ENCODE data around the gene OR13C9.
"Not testable (repeated sequence)": the region's sequence is repeated elsewhere in the genome, so short reads cannot be mapped to it uniquely, and the experiment has no call there.

OR13C9 gene
- 0 reads per million in 18 experiments for total RNA-seq

DNA sequence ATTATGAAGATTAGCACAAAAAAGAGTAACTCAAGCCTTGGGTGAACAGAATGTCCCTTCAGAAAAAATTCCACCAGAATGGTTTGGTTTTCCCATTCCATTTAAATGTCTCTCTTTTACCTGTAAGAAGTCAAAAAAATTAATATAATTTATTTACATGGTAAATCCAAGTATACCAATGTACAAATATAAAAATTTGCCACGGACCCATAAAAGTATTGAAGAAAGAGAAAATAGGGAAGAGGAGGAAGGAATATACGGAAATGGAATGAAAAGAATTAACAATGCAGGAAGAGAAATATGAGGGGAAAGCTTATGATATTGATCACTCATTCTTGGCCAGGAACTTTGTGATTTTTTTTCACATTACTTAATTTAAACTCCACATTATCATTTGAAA is at the start of gene OR13C9:
Gene OR13C9 (minus strand): TSS at position 101 of the 400 bp plus-strand sequence. CDS start 0 bp downstream, at position 101.
- no peak for DNase-seq

DNA sequence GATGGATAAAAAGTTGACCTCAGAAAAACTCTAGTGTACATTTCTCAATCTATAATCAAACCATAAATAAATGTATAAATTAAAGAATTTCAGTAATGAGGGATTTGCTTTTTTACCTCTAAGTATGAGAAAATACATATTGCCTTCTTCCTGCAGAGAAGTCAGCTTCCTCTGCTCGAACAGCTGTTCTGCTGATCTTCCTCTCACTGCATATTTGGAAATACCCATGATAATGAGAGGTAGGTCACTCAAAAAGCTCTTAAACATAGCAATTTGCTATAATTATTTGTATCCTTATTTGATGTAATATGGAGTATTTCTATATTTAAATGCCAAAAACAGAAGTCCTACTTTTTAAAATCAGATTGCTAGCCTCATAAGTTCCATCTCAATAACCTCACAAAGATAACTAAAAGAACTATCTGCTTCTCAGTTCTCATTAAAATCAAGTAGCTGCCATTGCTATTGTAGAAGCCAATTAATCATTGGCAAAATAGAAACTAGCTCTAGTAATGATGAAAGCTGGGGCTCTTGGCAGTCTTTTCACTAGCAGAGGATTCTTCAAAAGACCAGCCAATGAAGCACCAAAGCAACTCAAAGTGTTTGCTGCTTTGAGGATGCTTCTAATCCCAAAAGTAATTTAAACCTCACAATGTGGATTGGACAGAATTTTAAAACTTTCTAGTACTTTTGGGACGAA is 40.6 kb upstream of the OR13C9 start:
- DNase-seq = no peak

GRCh38 chr9:104635456-104635855 is 17.5 kb upstream of the OR13C9 start:
- no peak for DNase-seq

DNA sequence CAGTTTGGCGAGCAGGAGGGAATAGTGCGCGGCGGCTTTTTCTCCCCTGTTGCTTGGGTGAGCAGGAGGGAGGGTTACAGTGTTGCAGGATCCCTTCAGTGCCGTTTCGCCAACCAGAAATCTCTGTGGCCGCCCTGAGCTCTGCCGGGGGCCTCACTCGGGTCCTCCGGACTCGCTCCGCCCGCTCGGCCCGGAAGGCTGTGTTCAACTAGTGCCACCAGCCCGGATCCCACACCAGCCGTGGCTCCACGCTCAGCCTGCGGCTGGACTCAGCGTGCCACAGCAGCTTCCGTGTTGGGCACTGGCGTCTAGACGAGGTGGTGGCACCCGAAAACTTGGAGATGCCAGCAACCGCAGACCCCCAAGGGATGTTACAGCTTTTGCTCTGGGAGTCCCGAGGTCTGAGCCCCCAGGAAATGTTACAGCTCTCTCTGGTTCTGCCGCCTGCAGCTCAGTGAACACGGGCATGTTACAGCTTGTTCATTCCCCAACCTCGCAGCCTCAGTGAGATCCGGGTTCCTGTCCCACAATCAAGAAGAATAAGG is 16.0 kb upstream of the OR13C9 start:
- DNase-seq = no peak

DNA sequence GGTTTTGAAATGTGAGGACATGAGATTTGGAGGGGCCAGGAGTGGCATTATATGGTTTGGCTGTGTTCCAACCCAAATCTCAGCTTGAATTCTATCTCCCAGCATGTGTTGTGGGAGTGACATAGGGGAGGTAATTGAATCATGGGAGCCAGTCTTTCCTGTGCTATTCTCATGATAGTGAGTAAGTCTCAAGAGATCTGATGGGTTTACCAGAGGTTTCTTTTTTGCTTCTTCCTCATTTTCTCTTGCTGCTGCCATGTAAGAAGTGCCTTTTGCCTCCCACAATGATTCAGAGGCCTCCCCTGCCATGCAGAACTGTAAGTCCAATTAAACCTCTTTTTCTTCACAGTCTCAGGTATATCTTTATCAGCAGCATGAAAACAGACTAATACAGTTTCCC is 8.0 kb upstream of the OR13C9 start:
- not testable (repeated sequence) for DNase-seq

GRCh38 chr9:104617418-104617817 is 586 bp downstream of the OR13C9 start:
- DNase-seq = no peak

DNA sequence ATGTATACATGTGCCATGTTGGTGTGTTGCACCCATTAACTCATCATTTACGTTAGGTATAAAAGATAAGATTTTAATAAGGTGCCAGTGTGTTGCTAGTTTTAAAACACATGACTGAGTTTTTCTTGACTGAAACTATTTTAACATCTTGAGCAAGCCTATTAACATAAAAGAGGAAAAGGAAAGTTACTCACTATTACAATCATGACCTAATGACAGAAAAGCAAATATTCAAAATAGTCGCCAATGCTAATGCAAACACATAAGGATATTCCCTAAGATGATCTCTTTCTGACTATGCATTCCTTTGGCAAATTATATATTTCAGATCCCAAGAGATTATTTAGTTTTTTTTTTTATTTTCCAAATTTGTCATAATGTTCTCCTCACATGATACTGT is 6.8 kb downstream of the OR13C9 start:
- no peak for DNase-seq

GRCh38 chr9:104608336-104608735 is 9.7 kb downstream of the OR13C9 start:
- DNase-seq = no peak

GRCh38 chr9:104606152-104606551 is 11.9 kb downstream of the OR13C9 start:
- DNase-seq = no peak

DNA sequence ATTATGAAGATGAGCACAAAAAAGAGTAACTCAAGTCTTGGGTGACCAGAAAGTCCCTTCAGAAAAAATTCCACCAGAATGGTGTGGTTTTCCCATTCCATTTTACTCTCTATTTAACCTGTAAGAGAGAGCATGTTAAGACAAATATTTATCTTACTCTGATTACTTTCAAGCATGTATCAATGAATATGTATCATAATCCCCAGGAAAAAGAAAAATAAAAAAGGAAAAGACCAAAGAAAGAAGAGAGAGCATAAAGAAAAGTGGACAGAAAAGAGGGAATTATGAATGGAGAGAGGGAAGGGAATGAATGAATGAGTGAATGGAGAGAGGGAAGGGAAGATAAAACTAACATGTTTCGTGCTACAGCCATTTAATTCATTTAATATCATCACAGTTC is 12.5 kb downstream of the OR13C9 start, which contains the start of gene OR13C2:
Gene OR13C2 (minus strand): TSS at position 101 of the 400 bp plus-strand sequence. CDS start 0 bp downstream, at position 101.
- not testable (repeated sequence) for DNase-seq

GRCh38 chr9:104604801-104605200 is 13.2 kb downstream of the OR13C9 start:
- no peak for DNase-seq

- DNase-seq = not testable (repeated sequence)
Observed at GRCh38 chr9:104599313-104599712, 18.7 kb downstream of the OR13C9 start, which contains the start of gene OR13C5. Gene OR13C5 (minus strand): TSS chr9:104599413. CDS start chr9:104599413, 0 bp downstream.

GRCh38 chr9:104598749-104599148 is 19.3 kb downstream of the OR13C9 start:
- DNase-seq = not testable (repeated sequence)

- no peak for DNase-seq
Observed at GRCh38 chr9:104589626-104590025, 28.4 kb downstream of the OR13C9 start.

GRCh38 chr9:104586496-104587180 is 31.4 kb downstream of the OR13C9 start:
- DNase-seq = peak in 1 of 2 donors; percentile 22

GRCh38 chr9:104580562-104580961 is 37.4 kb downstream of the OR13C9 start:
- DNase-seq = no peak

DNA sequence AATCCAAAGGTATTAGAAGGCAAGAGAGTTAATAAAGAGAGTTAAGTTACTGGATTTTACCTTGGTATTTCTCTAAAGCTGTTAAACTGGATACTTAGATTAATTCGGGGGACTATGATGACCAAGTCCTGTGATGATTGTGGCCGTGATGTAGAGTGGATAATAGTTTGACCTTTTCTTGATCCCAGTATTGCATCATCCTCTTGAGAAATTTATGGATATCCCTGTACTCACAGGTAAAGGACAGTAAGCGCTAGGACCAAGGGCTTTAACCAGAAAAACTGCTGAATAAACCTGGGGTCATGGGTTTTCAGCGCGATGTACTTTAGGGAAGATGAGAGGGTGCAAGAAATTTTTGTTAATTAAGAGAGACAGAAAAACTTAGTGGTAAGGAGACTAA is 40.7 kb downstream of the OR13C9 start:
- no peak for DNase-seq

- no peak for DNase-seq
Observed at GRCh38 chr9:104575456-104575855, 42.5 kb downstream of the OR13C9 start.

DNA sequence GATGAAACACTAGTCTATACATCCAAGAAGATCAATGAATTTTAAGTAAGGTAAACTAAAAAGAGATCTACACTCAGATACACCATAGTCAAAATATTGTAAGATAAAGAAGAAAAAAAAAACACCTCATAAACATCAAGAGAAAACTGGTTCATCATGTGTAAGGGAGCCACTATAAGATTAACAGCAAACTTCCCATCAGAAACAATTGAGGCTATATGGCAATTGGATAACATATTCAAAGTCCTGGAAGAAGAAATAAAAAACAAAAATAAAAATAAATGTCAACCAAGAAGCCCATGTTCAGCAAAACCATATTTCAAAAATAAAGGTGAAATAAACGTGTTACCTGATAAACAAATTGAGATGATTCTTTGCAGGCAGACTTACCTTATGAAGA is 45.4 kb downstream of the OR13C9 start:
- no peak for DNase-seq

DNA sequence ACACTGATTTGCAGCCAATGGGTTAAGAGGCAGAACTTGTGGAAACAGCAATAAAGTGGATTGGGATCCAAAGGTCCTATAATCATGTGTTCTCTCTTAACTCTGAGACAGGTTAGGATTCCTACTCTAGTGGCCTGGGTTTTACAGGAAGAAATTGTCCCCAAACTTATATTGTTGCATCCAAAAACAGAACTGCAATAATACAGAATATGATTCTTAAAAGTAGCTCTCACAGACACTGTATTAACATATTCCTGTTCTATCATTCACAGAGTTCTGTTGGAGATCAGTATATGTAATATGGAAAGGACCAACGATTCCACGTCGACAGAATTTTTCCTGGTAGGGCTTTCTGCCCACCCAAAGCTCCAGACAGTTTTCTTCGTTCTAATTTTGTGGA is 49.1 kb downstream of the OR13C9 start, which contains the start of gene OR13C8:
Gene OR13C8 (plus strand): TSS at position 301 of the 400 bp plus-strand sequence. CDS start 0 bp downstream, at position 301.
- DNase-seq = no peak
